Bone marrow (tissue), 2 donors: ENCODE data around the gene HINT3.
"Not testable (repeated sequence)": the region's sequence is repeated elsewhere in the genome, so short reads cannot be mapped to it uniquely, and the experiment has no call there.

Experiments
- DNase-seq, 2 donors: peaks; one replicate each; lab custom pipeline; 2025; lab: John Stamatoyannopoulos, UW

Gene HINT3

DNA sequence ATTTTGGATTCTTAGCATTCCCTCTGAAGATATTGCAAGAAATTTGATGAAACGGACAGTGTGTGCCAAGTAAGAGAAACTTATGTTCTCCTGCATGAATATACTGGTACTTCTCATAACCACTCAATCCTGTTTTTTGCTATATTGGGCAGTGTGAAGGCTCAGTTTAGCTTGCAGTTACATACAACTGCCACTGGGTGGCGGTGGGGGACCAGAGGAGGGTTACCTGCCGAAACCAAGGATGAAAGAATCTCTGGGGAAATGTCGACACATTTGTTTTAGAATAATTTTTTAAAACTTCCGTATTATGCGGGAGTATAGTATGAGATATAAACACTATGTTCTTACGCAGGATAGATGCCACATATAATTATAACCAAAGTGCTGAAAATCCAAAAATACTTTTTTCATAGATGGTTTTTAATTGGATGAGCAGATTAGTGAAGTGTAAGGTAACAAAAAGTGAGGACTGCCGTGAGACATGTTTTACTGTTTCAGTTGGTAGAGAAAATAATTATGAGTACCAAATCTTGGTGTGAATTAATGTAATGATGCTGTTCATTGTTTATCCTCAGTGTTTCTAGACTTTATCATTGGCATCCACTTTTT lies 39.5 kb downstream of the HINT3 start:
- DNase-seq = peak; percentile 7 to 39

DNA sequence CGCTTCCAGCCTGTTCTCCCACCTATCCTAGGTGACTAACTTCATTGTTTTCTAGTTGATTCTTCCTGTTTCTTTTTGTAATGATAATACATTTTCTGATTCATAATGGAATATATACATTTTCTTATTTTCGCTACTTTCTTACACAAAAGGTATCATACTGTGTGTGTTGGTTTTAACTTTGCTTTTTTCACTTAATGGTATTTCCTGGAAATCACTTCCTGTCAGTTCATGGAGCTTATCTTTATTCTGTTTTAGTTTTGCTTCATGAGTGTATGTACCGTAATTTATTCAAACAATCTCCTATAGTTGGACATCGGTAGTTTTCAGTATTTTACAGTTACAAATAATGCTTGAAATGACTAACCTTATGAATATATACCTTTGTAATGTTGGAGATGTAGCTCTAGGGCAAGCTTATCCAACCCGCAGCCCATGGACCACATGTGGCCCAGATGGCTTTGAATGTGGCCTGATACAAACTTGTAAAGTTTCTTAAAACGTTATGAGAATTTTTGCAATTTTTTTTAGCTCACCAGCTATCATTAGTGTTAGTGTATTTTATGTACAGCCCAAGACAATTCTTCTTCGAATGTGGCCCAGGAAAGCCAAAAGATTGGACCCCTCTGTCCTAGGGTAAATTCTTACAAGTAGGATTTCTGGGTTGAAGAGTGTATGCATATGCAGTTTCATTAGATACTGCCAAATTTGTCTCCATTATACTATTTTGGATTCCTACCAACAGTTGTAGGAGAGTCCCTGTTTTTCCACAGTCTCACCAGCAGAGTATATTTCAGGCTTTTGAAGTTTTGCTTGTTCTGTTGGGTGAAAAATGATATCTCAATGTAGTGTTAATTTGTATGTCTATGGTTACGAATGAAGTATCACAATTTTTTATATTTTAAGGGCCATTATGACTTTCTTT lies 46.4 kb downstream of the HINT3 start:
- DNase-seq = no peak

DNA sequence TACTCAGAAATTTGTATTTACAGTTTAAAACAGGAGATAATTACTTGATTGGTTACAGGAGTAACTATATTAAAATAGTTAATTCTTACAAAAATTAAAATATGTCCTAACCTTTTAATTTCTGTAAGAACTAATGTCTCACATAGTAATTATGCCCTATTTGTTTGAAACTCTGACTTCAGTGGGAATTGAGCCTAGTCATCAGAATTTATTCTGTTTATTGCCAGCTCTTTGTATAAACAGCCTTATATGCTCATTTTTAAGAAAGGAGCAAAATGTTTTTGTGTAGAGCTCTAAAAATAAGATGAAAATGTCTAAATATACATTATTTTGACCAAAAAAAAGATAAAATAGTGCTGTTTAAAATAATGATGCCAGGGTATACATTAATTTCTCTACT lies 51.2 kb downstream of the HINT3 start:
- DNase-seq = no peak

DNA sequence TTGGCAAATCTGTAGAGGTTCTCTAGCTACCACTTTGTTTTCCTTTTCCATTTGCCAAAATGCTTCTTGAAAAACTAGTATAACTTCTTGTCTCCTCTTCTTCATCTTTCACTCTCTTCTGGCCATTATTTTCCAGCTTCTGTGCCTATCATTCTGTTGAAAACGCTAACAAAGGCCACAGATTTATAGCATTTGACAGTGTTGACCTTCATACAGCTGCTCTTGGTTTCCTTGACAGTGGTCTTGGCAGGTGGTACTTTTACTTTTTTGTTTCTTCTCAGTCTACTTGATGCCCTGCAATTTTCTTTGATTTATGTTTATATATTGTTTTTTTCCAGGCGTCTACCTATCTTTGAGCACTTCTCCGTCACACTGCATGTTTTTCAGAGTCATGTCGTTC lies 53.5 kb downstream of the HINT3 start:
- no peak for DNase-seq

DNA sequence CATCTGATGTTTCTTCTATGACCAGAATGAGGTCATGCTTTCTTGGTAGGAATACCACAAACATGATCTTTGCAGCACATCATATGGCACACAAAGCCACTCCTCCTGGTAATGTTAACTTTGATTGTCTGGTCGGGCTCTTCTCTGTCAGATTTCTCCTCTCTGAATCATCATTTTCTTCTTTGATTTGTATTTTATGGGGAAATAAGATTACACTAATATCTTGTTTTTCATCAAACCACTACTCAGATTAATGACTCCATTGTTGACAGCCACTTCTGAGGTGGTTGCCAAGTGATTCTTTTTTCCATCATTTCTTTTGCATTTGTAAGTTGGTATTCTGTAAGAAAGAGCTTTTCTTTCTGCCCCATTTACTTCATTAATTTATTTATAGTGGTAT lies 59.3 kb downstream of the HINT3 start:
- DNase-seq = no peak

DNA sequence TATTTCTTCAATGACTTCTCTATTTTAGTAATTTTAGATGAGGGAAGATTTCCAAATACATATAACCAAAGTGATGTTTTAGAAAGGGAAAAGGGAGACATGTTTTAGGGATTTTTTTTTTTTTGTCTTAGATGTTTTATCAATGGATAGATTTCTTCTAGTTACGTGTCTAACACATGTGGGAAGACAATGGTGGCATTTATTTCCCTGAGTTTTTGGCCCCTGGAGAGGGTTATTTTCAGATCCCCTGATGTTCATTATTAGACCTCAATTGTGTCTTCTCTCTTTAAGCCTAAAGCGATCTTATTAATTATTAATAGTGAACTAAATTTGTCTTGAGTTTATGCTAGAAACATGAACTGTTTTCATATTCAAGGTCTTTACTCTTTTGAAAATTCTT lies 60.0 kb downstream of the HINT3 start:
- DNase-seq = no peak

DNA sequence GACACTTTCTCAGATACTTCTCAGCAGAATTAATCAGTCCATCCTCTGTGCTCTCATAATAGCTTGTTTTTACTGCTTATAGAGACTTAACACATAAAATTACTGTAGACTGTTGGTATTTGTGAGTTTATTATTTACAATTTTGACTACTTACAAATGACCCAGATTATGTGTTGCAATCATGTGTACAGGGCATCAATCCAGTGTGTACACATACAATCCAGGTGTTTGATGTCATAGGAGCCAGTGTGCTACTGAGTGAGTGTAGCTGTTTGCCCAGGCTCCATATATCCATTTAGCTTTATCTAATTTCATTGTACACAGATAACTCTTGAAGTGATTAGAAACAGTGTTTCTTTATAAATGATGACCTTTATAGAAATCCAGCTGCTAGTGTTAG lies 61.1 kb downstream of the HINT3 start:
- no peak for DNase-seq

DNA sequence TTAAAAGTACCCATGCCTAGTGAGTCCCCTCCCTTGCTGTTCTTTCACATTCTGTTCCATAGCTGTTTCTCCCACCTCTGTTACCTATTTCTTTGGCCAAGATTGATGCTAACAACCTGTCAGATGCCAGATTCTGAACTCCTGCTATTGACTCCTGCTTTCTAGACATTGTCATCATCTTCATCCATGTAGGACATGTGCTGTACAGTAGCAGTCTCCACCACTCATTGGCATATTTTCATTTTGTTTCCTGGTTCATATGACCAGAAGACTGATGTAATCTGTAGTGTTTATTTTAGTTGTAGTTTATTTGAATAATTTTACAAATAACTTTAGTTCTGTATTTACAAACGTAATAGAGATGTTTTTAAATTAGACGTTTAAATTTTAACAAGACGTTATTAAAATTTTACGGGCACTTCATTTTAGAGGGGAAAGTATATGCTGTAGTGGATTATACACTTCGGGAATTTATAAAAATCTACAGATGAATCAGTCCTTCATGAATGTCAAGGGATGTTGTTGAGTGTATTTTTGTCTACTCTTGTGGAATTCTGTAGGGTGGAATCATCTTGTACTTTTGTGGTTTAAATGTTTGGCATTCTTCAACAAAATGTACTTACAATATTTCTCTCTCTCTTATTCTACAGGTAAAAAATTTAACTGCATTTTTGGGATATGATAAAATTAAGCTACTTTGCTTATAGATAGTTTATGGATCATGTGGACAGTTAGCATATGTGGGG lies 63.9 kb downstream of the HINT3 start:
- no peak for DNase-seq

DNA sequence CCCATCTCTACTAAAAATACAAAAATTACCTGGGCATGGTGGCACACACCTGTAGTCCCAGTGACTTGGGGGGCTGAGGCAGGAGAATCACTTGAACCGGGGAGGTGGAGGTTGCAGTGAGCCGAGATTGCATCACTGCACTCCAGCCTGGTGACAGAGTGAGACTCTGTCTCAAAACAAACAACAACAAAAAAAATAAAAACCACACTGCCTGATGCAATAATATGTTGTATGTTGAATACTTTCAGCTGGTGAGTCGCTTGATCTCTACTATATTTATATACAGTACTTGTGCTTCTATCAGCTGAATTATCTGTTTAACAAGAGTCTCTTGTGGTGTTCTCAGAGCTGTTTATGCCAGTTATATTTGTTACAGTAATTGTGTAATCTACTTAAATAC lies 66.9 kb downstream of the HINT3 start:
- not testable (repeated sequence) for DNase-seq

DNA sequence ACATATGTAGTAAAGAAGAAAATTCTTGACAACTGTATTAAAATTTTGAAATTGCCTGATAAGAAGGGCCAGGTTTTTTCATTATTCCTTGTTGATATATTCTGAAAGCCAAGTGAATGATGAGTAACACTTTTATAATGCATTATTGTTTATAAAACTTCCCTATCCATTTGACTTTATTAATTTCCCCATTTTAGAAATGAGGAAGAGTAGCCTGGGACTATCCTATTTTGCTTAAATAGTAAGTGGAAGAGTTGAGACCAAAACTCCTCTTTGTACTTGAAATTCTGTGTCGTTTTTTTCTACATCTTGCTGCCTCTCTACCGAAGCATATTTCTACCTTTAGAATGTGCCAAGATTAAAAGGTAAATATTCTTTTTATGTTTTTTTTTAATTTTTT lies 69.4 kb downstream of the HINT3 start:
- no peak for DNase-seq

DNA sequence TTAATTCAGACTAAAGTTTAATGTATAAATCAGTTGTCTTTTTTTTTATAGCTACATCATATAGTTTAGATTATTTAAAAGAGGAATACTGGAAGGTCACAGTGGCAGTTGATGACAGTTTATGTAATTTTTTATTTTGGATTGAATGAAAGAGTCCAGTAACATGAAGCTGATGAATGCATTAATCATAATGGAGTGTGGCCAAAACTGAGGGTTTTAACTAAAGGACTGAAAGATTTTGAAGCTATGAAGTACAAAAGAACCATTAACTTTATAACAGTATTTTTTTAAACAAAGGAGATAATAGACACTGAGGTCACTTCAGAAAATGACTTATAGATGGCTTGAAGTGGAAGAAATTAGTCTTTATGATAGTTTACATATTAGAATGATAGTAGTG lies 71.0 kb downstream of the HINT3 start:
- DNase-seq = no peak
